Stomach (tissue), 4 donors: Measurements from ENCODE around the gene DNAAF2.
"Not testable (repeated sequence)": the region's sequence is repeated elsewhere in the genome, so short reads cannot be mapped to it uniquely, and the experiment has no call there.

Experiments
- CTCF ChIP-seq, 7 experiments: fragments of 450-650 bp in 4 of 7; fragments of 200-600 bp in 3 of 7; sonication (generic) in 3 of 7; IDR thresholded peaks; one replicate each; pipeline ENCODE4 v1.5.1; 2016 to 2019; ENCODE audit warnings: antibody characterized with exemption in 7 of 7, control low read depth in 2 of 7, mild to moderate bottlenecking in 1 of 7
- POLR2A ChIP-seq, 4 donors: fragments of 450-650 bp; IDR thresholded peaks; one replicate each; pipeline ENCODE4 v1.6.1; 2016; ENCODE audit warnings: antibody characterized with exemption in 4 of 4, control low read depth in 2 of 4, mild to moderate bottlenecking in 1 of 4, moderate library complexity in 1 of 4
- POLR2AphosphoS5 ChIP-seq, 3 donors: sonication (generic); formaldehyde crosslinking; IDR thresholded peaks; one replicate each; pipeline ENCODE4 v1.6.1; 2016; ENCODE audit warnings: antibody characterized with exemption in 3 of 3

GRCh38 chr14:49657500-49657899 is 22.5 kb upstream of the DNAAF2 start:
- not testable (repeated sequence) for TF ChIP-seq POLR2A, CTCF, POLR2AphosphoS5 (IDR thresholded peaks at IDR 0.05)
